ENCODE data around the gene DENND2A. TPM values are rescaled to one million over a fixed set of nuclear protein-coding genes. Genes with fewer than 3 reads are reported as not detected.
A peak's percentile ranks its signal among the peaks of the same experiment; 100 is the strongest.

DENND2A gene
- total RNA-seq: 7.5 TPM

- Histone ChIP-seq H3K27ac (peak within 1 kb of the TSS in 1 of 2 donors; percentile 43), H3K36me3 (no peaks in the 10 kb centered on the region), H3K9me3 (no peaks in the 10 kb centered on the region), H3K4me3 (peak within 1 kb of the TSS; percentile 55 to 72), H3K4me1 (peaks cover 4 to 6% of the 10 kb centered on the region in 2 donors), H3K27me3 (peaks cover 6% of the 10 kb centered on the region)
- DNase-seq (ENCODE audit: low spot score in 2 of 2): no peak
- intact Hi-C loops (cut with DNase I): no loop called here
- TF ChIP-seq, protein P1, sequence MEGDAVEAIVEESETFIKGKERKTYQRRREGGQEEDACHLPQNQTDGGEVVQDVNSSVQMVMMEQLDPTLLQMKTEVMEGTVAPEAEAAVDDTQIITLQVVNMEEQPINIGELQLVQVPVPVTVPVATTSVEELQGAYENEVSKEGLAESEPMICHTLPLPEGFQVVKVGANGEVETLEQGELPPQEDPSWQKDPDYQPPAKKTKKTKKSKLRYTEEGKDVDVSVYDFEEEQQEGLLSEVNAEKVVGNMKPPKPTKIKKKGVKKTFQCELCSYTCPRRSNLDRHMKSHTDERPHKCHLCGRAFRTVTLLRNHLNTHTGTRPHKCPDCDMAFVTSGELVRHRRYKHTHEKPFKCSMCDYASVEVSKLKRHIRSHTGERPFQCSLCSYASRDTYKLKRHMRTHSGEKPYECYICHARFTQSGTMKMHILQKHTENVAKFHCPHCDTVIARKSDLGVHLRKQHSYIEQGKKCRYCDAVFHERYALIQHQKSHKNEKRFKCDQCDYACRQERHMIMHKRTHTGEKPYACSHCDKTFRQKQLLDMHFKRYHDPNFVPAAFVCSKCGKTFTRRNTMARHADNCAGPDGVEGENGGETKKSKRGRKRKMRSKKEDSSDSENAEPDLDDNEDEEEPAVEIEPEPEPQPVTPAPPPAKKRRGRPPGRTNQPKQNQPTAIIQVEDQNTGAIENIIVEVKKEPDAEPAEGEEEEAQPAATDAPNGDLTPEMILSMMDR (IDR thresholded peaks at IDR 0.05): no peak
These were observed at the start of gene DENND2A for GRCh38 chr7:140640727-140641523. TSS of gene DENND2A (minus strand) at chr7:140640813. CDS start at chr7:140602397, 38,416 bp downstream.

DNA sequence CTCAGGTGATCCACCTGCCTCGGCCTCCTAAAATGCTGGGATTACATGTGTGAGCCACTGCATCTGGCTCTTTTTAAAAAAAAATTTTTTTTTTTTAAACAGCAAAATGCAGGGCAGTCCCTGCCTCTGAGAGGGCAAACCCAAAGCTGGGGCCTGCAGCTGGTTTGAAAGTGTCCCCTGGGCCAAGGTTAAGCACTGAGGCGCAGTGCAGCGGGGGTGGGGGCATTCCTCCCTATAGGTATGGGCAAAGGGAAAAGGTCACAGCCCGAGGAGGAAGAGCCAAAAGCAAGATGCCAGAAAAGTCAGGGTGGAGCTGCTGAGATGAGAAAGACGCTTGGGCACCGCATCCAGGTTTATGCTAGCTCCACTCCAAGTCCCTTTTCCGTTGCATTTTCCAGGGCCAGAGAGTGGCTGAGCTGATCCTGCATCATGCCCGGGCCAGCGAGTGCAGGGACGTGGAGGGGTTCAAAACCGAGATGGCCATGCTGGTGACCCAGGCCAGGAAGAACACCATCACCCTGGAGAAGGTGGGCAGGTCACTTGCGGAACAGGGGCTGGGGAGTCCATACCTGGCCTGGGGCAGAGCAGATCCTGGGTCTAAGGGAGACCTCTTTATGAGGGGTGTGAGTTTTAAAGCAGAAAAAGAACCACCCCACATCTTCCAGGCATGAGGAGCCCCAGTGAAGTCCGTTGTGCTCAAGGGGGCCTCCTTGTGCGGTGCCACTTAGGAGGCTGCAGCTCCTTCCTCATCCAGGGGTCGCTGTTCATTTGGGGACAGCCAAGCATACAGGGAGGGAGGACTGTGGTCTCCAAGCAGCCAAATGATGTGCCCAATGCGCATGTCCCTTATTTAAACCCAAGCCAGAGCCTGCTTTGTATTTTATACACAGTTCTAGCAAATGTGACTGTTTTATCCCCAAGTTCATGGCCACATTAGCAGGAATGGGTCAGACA is 48.9 kb upstream of the DENND2A start:
- no peaks in the 10 kb centered on the region for H3K4me1 ChIP-seq
- intact Hi-C loops (cut with DNase I): no loop called here
- H3K27me3 ChIP-seq: no peaks in the 10 kb centered on the region
- H3K4me3 ChIP-seq: no peak overlapping the region
- TF ChIP-seq, protein P1 (IDR thresholded peaks at IDR 0.05): no peak
- H3K9me3 ChIP-seq: no peaks in the 10 kb centered on the region
- H3K27ac ChIP-seq: no peak overlapping the region
- peaks cover 35 to 44% of the 10 kb centered on the region in 2 donors for H3K36me3 ChIP-seq
- peak in 1 of 2 donors; percentile 44 for DNase-seq (ENCODE audit: low spot score in 2 of 2)

DNA sequence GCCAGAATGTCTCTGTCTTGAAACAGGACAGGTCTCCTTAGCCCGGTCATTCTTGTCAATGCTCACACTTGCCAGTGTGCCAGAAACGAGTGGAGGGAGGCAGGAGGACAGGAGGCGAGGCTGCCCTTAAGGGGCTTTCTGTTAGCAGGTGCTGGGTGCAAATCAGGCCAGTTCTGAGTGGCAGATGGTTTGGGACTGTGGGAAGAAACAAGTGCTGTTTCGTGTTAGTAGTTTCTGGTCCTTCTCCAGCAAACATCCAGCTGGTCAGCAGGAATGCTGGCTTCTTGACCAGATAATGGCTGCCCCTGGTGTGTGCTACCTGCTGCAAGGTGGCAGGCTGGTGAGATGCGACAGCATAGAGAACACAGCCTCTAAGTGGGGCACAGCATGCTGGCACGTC is 47.7 kb upstream of the DENND2A start:
- Histone ChIP-seq H3K36me3 (peaks cover 39 to 55% of the 10 kb centered on the region in 2 donors), H3K4me3 (no peak overlapping the region), H3K9me3 (no peaks in the 10 kb centered on the region), H3K4me1 (no peaks in the 10 kb centered on the region), H3K27ac (no peak overlapping the region), H3K27me3 (no peaks in the 10 kb centered on the region)
- peak in 1 of 2 donors; percentile 54 for DNase-seq (ENCODE audit: low spot score in 2 of 2)
- TF ChIP-seq, protein P1 (IDR thresholded peaks at IDR 0.05): no peak
- intact Hi-C loops (cut with DNase I): no loop called here

DNA sequence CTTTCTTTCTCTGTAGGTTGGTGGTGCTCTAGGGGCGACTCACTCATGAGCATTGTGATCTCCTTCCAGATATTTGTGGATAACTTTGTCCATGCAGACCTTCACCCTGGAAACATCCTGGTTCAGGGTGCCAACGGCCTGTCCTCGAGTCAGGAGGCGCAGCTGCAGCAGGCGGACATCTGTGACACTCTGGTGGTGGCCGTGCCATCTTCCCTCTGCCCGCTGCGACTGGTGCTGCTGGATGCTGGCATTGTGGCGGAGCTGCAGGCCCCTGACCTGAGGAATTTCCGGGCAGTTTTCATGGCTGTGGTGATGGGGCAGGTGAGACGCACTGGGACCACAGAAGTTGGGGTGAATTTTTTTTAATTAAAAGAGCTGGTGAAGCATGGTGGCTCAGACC is 46.3 kb upstream of the DENND2A start:
- Histone ChIP-seq H3K4me1 (no peaks in the 10 kb centered on the region), H3K36me3 (peaks cover 42 to 58% of the 10 kb centered on the region in 2 donors), H3K27ac (no peak overlapping the region), H3K4me3 (no peak overlapping the region), H3K9me3 (no peaks in the 10 kb centered on the region), H3K27me3 (no peaks in the 10 kb centered on the region)
- peak in 1 of 2 donors; percentile 55 for DNase-seq (ENCODE audit: low spot score in 2 of 2)
- TF ChIP-seq, protein P1 (IDR thresholded peaks at IDR 0.05): no peak
- intact Hi-C loops (cut with DNase I): no loop called here

DNA sequence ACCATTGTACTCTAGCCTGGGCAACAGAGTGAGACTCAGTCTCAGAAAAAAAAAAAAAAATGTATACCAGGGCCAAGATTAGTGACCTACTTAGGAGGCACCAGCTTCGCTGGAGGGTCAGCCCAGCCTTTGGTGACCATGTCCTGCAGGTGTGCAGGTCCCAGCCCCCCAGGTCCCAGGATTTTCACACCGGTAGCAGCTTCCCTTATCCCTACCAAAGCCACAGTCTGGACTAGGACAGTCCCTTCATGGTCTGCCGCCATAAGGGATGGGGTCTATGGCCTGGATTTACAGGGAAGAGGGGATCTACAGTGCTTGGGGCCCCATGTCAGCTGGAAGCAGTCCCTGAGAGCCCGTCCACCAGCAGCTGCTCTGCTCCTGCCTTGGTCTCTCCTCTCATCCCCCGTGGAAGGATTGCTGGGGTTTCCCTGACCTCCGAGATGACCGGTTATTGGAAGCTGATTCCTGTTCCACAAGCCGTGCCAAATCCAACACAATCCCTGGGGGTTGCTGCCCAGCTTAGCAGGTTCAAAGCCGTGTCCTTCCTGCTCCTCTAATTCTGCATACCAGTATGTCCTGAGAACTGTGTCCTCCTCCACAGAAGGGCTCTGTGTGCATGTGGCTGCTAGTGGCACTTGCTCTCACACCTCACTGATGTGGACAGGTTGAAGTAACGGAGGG is 44.9 kb upstream of the DENND2A start:
- Histone ChIP-seq H3K4me3 (no peak overlapping the region), H3K27ac (no peak overlapping the region), H3K27me3 (no peaks in the 10 kb centered on the region), H3K9me3 (no peaks in the 10 kb centered on the region), H3K4me1 (no peaks in the 10 kb centered on the region), H3K36me3 (peaks cover 42 to 66% of the 10 kb centered on the region in 2 donors)
- peak in 1 of 2 donors; percentile 35 for DNase-seq (ENCODE audit: low spot score in 2 of 2)
- intact Hi-C loops (cut with DNase I): no loop called here
- TF ChIP-seq, protein P1 (IDR thresholded peaks at IDR 0.05): no peak
